Muscle layer of duodenum (tissue), 2 donors: ENCODE data around the gene CMTM1.

Experiments
- H3K27ac ChIP-seq: one replicate; pipeline ENCODE4 v1.7.0; 2013; ENCODE audit warnings: mild to moderate bottlenecking, low read length
- H3K27me3 ChIP-seq: one replicate; pipeline ENCODE4 v1.7.0; 2013; ENCODE audit warnings: low read depth, mild to moderate bottlenecking, control low read depth, low read length
- H3K36me3 ChIP-seq, 2 donors: one replicate each; pipeline ENCODE4 v1.7.0; 2013; ENCODE audit warnings: low read length in 2 of 2, control low read depth in 1 of 2, mild to moderate bottlenecking in 1 of 2; ENCODE audit not compliant: insufficient read depth in 2 of 2, control insufficient read depth in 1 of 2
- H3K4me1 ChIP-seq, 2 donors: one replicate each; pipeline ENCODE4 v1.7.0; 2013; ENCODE audit warnings: low read length in 2 of 2, mild to moderate bottlenecking in 2 of 2, control low read depth in 1 of 2, moderate library complexity in 1 of 2; ENCODE audit not compliant: insufficient read depth in 2 of 2, control insufficient read depth in 1 of 2
- H3K4me3 ChIP-seq, 2 donors: one replicate each; pipeline ENCODE4 v1.7.0; 2013; ENCODE audit warnings: low read length in 2 of 2, low read depth in 1 of 2, mild to moderate bottlenecking in 1 of 2
- H3K9me3 ChIP-seq, 2 donors: one replicate each; pipeline ENCODE4 v1.7.0; 2013; ENCODE audit warnings: low read length in 2 of 2, control low read depth in 1 of 2, mild to moderate bottlenecking in 1 of 2; ENCODE audit not compliant: control insufficient read depth in 1 of 2
- donor health status: healthy.

CMTM1 gene

DNA sequence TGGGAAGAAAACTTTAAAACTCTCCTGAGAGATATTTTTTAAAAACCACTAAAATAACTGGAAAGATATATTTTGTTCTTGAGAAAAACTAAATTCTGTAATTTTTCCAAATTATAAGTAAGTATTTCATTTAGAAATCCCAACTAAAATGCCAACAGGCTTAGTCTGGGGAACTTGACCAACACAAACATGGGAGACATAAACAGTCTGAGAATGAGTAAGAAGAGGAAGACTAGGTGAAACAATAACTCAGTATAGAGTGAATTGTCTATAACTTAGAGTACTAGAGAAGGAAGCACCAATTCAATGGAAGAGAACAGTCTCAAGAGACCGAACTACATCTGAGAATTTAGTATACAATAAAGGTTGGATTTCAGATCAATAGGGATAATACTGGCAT is 2.9 kb downstream of the CMTM1 start:
- H3K9me3 ChIP-seq = no peaks in the 10 kb centered on the region
- no peak overlapping the region for H3K4me3 ChIP-seq
- H3K27me3 ChIP-seq = no peaks in the 10 kb centered on the region
- H3K36me3 ChIP-seq = peaks cover 11 to 19% of the 10 kb centered on the region in 2 donors
- H3K4me1 ChIP-seq = peaks cover 0 to 7% of the 10 kb centered on the region in 2 donors
- H3K27ac ChIP-seq = no peak overlapping the region

DNA sequence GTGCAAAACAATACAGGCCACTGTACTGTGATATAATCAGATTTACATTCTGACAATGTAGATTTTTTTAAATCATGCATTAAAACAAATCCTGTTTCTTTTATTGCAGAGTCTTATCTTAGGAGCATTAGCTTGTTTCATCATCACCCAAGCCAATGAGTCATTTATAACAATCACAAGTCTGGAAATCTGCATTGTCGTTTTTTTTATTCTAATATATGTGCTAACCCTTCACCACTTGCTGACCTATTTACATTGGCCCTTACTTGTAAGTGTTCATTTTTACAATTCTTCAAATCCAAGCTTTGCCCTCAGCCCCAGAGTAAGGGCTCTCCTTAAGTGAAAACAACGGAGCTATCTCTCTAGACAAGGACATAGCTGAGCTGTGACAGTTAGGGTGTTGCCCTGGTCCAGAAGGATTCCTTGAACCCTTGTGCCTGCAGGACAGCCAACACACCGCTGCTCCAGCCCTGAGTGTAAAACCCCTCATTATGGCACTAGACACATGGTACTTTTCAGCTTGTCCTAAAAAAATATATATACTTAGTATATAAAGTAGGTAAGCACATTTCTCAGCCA is 3.7 kb downstream of the CMTM1 start:
- no peak overlapping the region for H3K4me3 ChIP-seq
- H3K36me3 ChIP-seq = peaks cover 8 to 15% of the 10 kb centered on the region in 2 donors
- peaks cover 0 to 7% of the 10 kb centered on the region in 2 donors for H3K4me1 ChIP-seq
- H3K27me3 ChIP-seq = no peaks in the 10 kb centered on the region
- no peaks in the 10 kb centered on the region for H3K9me3 ChIP-seq
- H3K27ac ChIP-seq = no peak overlapping the region

DNA sequence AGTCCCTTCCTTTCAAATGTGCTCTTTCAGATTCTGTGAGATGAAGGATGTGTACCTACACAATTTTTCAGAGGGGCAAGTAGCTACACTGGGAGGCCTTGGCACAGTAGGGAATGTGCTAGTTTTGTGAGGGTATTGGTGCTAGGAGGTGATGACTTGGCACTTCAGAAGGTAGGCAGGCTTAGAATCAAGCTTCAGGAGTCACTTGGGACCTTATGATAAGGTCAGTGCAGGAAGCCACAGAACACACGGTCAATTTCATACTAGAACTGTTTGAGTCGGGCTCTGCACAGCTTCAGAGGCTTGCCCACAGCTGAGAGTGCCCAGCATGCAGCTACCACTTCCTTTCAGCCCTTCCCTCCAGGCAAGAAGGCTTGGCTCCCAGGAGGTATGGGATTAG is 6.1 kb downstream of the CMTM1 start:
- no peak overlapping the region for H3K4me3 ChIP-seq
- H3K9me3 ChIP-seq = no peaks in the 10 kb centered on the region
- H3K36me3 ChIP-seq = no peaks in the 10 kb centered on the region
- H3K27ac ChIP-seq = no peak overlapping the region
- peaks cover 0 to 7% of the 10 kb centered on the region in 2 donors for H3K4me1 ChIP-seq
- H3K27me3 ChIP-seq = no peaks in the 10 kb centered on the region

DNA sequence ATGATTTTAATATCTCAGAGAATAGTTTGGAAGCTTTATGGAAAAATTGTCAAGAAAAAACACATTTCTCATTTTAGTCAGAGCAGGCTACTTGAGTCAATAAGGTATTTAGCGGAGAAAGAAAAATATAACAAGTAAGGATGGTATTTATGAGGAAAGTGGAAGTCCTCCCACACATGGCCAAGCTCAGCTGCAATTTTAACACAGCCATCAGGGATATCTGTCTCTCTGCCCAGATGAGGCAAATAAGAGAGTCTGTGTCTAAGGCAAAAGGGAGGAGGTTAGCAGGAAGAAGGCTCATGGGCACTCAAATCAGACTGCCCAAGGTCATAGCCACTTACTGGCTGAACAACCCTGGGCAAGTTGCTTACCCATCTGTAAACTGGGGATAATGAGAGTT is 7.8 kb downstream of the CMTM1 start:
- Histone ChIP-seq H3K4me3 (no peak overlapping the region), H3K27ac (no peak overlapping the region), H3K36me3 (no peaks in the 10 kb centered on the region), H3K4me1 (peaks cover 7% of the 10 kb centered on the region in 2 donors), H3K27me3 (peaks cover 14% of the 10 kb centered on the region), H3K9me3 (no peaks in the 10 kb centered on the region)

DNA sequence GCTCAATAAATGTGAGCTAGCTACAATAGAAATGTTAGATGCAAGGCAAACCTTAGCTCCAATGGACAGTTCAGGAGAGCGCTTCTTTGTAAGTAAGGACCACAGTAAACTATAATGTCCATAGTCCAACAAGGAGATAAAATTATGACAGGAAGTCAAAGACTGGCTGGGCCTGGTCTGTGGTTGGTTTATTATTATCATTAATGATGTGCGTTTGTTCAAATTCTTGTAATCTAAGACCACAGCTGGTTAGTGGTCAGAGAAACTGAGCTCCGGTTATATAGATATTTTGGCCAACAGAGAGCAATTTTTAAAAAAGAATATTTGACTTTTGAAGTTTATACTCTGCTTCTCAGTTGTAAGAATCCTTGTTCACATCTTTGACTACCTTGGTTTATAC is 8.3 kb downstream of the CMTM1 start:
- Histone ChIP-seq H3K4me1 (peaks cover 6 to 10% of the 10 kb centered on the region in 2 donors), H3K27me3 (peaks cover 19% of the 10 kb centered on the region), H3K9me3 (no peaks in the 10 kb centered on the region), H3K27ac (no peak overlapping the region), H3K4me3 (no peak overlapping the region), H3K36me3 (no peaks in the 10 kb centered on the region)

DNA sequence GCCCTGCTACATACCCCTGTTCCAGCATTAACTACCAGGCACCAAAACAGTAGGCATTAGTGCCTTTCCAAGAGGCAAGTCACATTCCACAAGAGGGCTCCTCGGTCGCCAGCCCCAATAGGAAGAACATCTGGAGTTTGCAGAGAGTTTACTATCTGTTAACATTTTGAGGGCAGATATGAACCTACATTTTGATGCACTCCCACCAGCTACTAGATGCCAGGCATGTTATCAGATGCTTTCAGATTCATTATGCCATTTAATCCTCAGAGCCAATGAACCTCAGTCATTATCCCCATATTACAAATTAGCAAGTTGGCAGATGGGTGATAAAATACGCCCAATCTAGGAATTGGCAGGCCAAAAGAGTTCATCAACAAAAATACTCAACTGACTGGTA is 8.8 kb downstream of the CMTM1 start:
- Histone ChIP-seq H3K27me3 (peaks cover 20% of the 10 kb centered on the region), H3K4me1 (peaks cover under 1 to 10% of the 10 kb centered on the region in 2 donors), H3K9me3 (no peaks in the 10 kb centered on the region), H3K36me3 (no peaks in the 10 kb centered on the region), H3K4me3 (no peak overlapping the region), H3K27ac (no peak overlapping the region)

DNA sequence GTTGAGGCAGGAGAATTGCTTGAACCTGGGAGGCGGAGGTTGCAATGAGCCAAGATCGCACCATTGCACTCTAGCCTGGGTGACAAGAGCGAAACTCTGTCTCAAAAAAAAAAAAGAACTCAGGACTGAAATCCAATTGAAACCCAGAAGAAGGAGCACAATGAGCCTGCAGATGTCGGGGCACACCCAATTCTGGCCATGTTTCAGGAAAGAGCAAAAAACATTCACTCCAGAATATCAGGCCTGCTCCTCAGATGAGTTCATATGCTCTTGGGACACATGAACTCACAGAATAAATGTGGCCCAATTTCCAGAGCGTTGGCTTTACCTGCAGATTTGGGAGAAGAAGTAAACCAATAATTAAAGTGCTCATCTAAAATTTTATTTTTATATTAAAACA is 10.1 kb downstream of the CMTM1 start:
- Histone ChIP-seq H3K4me1 (peaks cover 0 to 10% of the 10 kb centered on the region in 2 donors), H3K27ac (no peak overlapping the region), H3K9me3 (no peaks in the 10 kb centered on the region), H3K27me3 (peaks cover 20% of the 10 kb centered on the region), H3K4me3 (no peak overlapping the region), H3K36me3 (no peaks in the 10 kb centered on the region)

DNA sequence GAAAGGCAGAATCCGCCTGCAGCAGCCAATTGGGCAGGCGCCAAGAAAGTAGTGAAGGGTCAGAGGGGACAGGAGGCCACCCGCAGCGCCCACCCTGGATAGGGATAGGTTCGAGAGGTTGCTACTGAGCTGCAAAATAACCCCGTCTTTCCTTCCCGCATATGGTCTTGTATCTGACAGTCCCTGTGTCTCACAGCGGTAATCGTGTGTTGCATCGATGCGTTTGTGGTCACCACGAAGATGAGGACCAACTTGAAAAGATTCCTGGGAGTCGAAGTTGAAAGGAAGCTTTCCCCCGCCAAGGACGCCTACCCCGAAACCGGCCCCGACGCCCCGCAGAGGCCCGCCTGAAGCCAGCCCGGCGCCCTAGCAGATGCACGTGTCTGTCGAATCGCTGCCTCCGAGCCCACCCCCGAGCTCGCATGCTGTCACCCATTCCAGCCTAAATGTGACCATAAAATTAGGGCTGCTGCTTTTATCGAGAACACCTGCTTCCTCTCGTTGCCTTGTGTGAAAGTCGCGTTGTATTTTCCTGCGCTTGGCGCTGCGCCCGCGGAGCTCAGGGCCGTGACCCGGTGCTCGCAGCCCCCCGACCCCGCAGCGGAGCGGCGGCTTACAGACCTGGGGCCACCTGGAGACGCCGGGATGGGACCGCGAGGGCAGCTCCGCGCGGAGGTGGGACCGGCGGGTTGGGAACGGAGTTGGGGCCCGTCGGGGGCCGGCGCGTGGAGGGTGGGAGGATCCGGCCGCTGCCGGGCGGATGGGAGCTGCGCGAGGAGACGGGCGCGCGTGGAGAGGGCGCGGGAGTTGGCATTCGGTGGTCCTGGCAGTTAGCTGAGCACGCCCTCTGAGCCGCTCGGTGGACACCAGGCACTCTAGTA is 12.7 kb downstream of the CMTM1 start, which contains the start of gene CMTM2:
Gene CMTM2, plus strand, starts transcription at position 813 of the 881 bp plus-strand sequence. CDS start 145 bp downstream, outside the sequence.
- Histone ChIP-seq H3K27me3 (peaks cover 20% of the 10 kb centered on the region), H3K4me3 (peak within 1 kb of the TSS in 1 of 2 donors; percentile 56), H3K27ac (no peak within 1 kb of the TSS), H3K36me3 (no peaks in the 10 kb centered on the region), H3K9me3 (no peaks in the 10 kb centered on the region), H3K4me1 (peaks cover 0 to 10% of the 10 kb centered on the region in 2 donors)

DNA sequence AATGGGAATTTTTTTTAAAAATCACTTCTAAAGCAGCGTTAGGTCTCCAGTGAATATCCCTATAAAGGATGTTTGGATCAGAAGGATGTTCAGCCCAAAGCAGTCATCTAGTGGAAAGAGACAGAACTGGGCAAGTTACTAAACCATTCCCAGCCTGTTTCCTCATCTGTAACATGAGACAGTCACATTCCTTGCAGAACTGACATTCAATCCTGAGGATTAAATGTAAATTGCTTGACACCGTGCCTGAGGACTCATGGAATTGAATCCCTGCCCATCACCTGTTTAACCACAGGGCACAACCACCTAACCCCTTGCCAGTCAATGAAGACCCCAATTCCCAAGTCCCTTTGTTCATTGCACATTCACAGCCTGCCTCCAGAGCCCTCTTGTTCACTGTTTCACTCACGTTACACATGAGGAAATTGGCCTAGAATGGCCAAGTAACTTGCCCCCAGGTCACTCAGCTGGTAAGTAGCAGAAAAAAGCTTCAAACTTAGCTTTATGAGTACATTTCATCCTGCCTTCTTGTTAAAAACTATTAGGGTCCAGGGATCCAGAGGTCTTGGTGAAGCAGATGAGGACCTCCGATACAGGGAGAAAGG is 14.5 kb downstream of the CMTM1 start:
- Histone ChIP-seq H3K4me1 (peaks cover 0 to 10% of the 10 kb centered on the region in 2 donors), H3K36me3 (no peaks in the 10 kb centered on the region), H3K9me3 (no peaks in the 10 kb centered on the region), H3K27ac (no peak overlapping the region), H3K27me3 (peaks cover 20% of the 10 kb centered on the region), H3K4me3 (no peak overlapping the region)

DNA sequence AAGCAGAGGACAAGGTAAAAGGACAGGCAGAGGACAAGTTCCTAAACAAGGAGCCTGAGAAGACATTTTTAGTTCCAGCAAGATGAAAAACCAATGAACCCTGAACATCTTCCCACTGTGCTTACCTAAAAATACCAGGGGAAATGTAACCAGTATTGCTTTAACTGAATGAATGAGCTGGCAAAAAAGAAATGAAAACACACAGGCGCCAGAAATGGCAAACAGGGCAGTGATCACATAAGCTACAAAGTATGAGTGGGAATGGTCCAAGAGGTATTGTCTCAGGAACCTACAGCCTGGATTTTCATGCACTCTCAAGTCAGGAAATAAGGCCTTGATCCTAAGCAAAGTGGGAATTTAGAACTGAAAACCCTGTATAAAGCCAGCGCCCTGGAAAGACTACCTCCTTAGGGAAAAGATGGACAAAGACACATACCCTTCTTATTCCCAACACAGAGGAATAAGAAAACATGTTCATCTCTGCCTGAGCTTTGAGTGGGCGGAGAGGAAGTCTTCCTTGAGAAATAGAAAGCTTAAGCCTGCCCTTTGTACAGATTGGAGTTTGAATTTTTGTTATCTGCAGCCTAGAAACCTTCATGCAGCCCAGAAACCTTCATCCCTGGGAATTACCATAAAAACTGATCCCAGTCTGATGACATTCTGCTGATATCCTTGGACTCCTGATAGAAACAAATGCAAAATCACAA is 15.2 kb downstream of the CMTM1 start:
- no peaks in the 10 kb centered on the region for H3K36me3 ChIP-seq
- H3K4me1 ChIP-seq = peaks cover 0 to 10% of the 10 kb centered on the region in 2 donors
- no peaks in the 10 kb centered on the region for H3K9me3 ChIP-seq
- no peak overlapping the region for H3K27ac ChIP-seq
- peaks cover 20% of the 10 kb centered on the region for H3K27me3 ChIP-seq
- no peak overlapping the region for H3K4me3 ChIP-seq
